GM19238 (cell line): ENCODE measurements around the gene RNMT.
"Not testable (repeated sequence)": the region's sequence is repeated elsewhere in the genome, so short reads cannot be mapped to it uniquely, and the experiment has no call there.

Experiments used
- DNase-seq: peaks from one replicate; pipeline ENCODE4 v3.0.0; 2011; ENCODE audit warnings: low spot score; ENCODE audit not compliant: insufficient read length

Gene RNMT

DNA sequence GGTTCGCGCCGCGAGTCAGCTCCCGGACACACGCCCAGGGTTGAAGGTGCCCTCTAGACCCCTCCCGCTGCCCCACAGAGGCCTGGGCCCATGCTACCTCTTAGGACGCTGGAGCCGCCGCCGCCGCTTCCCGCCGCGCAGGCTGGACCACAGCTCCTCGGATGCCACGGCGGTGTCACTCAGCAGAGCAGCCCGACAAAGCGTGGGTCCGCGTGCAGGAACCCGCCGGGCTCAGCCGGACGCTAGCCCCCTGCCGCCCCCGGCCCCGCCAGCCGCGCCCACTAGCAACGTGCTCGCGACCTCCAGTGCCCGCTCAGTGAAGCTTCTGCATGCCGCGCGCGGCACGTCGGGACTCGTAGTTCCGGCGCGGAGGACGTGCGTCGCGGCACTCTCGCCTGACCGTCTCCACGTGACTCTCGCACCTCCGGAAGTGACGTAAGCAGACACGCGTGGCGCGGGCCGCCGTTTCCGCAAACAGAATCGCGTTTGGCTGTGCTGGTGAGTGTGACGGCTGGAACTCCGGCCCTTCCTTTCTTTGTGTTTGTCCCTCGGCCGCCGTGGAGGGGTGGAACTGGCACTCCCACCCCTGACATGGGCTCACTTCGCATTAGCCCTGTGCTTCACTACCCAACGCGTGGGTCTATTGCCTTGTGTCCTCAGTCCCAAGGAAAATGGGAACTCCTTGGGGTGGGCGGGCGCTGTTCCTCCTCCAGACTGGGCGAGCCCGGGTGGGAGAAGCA lies at the start of gene RNMT, which contains the start of gene FAM210A:
RNMT (plus strand) TSS at position 442 of the 740 bp plus-strand sequence. CDS start 4,845 bp downstream, outside the sequence.
FAM210A (minus strand) TSS at position 327 of the 740 bp plus-strand sequence. CDS start 44,481 bp downstream, outside the sequence.
- DNase-seq: peak; percentile 77

DNA sequence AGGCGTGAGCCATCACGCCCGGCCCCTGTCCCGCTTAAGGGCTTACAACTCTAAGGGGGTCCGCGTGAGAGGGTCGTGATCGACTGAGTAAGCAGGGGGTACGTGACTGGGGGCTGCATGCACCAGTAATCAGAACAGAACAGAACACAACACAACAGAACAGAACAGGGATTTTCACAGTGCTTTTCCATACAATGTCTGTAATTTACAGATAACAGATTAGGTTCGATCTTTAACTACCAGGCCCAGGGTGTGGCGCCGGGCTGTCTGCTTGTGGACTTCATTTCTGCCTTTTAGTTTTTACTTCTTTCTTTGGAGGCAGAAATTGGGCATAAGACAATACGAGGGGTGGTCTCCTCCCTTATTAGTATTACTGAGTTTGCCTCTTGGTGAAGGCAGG lies 49.1 kb upstream of the RNMT start:
- not testable (repeated sequence) for DNase-seq

DNA sequence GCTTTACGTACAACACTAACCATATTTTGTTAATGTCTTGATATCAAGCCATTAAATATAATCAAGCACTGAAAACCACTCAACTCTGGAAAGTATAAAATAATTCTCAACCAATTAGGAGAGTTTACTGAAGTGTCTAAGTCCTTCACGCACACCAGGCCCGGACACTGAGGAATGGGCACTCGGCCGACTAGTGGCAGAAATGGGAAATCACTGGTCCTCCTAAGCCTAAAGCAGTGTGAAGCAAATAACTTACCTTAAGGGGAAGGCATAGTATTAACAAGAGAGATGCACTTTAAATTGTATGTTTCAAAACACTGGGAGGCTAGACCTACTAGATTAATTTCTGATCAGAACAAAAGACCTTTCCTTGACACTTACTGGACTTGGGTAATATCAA lies 45.9 kb upstream of the RNMT start:
- DNase-seq: no peak

DNA sequence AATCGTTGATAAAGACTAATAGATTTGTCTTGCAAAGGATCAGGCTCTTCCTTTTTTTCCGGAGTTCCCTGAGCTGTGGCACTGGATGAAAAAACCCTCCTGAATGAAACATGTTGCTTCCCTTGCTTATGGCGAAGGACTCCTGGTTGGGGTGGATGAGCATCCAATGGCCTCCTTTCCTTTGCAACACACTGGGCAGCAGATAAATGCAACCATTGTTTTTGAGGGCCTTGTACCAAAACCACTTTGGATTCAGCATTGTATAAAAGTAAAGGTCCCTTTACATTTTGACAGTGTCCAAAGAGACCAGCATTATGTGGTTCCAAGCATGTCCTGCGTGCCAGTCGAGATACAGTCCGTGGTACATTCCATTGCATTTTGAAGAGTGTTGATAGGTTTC lies 44.8 kb upstream of the RNMT start:
- DNase-seq: no peak

DNA sequence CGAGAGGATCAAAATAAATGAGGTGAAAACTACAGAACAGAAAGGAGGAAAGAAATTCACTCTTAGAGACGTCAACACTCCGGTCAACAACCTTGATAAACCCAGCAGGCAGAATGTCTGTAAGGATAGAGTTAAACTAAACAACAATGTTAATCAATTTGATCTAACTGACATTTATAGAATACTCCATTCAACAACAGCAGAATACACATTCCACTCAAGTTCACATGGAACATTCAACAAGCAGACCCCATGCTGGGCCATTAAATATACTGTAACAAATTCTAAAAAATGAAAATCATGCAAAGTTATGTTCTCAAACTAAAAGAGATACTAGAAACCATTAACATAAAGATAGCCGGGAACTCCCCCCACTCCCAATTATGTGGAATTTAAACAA lies 41.9 kb upstream of the RNMT start:
- DNase-seq: no peak

DNA sequence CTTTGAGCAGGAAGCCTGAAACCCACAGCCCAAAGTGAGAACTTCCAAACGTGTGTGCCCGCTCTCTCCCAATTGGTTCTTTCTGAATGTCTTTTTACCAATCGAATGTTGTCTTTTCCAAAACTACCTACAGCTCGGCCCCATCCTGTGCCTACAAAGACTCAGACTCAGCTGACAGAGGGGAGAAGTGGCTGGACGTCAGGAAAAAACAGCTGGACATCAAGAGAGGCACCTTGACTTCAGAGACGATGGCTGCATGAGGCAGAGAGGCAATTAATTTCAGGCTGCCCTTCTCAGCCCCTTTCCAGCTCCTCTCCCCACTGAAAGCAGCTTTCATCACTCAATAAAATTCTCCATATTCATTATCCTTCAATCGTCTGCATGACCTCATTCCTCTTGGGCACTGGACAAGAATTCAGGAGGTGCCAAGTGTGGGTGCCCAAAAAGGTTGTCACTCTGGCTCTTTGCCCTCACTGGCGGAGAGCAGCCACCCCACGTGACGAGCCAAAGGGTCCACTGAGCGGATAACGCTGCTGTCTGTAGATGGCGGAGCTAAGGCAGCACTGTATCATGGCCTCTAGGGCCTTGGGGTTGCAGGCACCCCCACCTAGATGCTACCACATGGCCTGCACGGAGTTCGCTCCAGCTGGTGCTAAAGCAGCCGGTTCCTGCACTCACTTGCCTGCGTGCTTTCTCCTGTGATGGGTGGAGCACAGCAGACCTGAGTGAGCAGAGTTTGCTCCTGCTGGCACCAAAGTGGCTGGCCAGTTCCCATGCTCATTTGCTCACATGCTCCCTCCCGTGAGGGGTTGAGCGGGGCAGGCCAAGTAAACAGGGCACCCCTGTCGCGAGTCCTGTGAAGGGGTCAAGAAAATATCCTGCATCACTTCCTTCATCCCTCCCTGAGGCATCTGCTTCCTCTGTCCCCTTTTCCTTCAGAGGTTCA lies 38.0 kb upstream of the RNMT start:
- no peak for DNase-seq

DNA sequence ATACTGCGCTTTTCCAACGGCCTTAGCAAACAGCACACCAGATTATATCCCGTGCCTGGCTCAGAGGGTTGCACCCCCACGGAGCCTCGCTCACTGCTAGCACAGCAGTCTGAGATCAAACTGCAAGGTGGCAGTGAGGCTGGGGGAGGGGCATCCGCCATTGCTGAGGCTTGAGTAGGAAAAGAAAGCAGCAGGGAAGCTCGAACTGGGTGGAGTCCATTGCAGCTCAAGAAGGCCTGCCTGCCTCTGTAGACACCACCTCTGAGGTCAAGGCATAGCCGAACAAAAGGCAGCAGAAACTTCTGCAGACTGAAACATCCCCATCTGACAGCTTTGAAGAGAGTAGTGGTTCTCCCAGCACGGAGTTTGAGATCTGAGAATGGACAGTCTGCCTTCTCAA lies 36.4 kb upstream of the RNMT start:
- DNase-seq: not testable (repeated sequence)

DNA sequence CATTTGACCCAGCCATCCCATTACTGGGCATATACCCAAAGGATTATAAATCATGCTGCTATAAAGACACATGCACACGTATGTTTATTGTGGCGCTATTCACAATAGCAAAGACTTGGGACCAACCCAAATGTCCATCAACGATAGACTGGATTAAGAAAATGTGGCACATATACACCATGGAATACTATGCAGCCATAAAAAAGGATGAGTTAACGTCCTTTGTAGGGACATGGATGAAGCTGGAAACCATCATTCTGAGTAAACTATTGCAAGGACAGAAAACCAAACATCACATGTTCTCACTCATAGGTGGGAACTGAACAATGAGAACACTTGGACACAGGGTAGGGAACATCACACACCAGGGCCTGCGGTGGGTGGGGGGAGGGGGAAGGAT lies 31.1 kb upstream of the RNMT start:
- not testable (repeated sequence) for DNase-seq

DNA sequence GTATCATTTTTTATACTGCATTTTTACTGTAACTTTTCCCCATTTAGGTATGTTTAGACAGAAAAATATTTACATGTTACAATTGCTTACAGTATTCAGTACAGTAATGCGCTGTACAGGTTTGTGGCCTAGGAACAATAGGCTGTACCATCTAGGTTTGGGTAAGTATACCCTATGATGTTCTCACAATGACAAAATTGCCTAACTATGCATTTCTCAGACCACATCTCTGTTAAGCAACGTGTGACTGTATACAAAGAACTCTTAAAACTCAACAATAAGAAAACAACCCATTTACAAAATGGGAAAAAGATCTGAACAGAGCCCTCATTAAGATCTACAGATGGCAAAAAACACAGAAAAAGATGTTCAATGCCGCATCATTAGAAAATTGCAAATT lies 29.5 kb upstream of the RNMT start:
- DNase-seq: no peak

DNA sequence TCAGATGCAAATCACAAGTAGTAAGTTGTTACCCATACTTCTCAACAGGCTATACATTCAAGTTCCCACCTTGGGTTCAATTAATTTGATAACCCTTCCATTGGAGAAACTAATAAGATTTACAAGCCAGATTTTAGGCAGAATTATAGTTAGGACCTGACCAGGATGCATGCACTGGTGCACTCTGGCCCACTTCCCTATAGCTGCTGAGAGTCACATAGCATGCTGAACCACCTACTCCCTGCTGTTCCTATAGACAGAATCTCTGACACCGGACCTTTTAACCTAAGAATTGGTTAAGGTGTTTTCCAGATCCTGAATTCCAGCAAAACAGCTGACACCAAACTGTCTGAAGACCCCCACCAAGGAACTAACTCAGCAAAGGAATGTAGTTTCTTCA lies 26.3 kb upstream of the RNMT start:
- DNase-seq: no peak

DNA sequence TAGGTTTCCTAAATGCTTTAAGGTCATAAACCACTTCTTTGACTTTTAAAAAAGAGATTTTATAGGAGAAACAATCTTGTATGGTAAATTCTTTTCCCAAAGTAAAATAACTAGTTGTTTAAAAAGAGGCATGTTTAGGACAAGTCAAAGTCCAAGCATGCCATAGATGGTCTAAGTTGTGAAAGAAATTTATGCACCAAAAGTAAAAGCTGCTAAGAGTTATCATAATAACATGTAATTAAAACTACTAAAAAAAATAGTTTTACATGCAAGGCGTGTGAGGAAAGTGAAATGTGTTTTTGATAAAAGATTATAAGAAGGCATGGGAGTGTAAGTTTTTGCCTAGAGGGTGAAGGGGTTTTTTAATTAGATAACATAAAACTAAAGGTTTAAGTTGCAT lies 22.6 kb upstream of the RNMT start:
- no peak for DNase-seq

DNA sequence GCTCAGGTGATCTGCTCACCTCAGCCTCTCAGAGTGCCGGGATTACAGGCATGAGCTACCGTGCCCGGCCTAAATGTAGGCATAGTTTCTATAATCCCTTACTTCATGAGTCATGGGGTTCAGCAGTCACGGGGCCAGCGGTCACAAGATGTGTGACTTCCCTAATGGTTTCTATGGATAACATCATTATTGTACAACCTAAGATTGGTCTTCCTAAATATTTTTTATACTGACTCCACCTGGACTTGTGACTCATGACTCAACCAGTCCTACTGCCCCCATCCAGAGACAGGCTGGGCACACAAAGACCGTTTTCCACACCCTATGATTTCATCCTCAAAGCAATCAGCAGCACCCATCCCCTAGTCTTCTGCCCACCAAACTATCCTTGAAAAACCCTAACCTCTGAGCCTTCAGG lies 16.1 kb upstream of the RNMT start:
- DNase-seq: no peak

DNA sequence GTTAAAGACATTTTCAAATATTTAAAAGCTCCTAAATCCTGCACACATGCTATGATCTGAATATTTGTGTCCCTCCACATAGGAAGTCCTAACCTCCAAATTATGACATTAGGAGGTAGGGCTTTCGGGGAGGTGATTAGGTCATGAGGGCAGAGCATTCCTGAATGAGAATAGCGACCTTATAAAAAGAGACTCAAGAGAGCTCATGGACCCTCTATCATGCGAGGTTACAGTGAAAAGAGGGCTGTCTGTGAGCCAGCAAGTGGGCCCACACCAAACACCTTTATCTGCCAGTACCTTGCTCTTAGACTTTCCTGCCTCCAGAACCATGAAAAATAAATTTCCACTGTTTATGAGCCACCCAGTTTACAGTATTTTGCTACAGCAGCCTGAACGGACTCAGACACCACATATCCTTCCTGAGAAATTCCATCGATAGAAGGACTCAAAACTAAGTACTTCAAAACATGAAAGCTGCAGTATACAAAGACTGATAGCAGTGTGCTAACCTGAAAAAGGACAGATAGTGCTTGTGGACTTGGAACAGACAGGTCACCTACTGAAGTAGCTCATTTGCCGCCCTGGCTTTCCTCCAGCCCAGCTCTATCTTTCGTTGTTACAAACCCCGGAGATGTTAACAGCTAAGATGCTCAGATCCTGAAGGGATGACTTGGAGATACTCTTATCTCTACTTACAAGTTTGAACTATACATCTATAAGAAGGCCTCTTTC lies 13.9 kb upstream of the RNMT start:
- no peak for DNase-seq

DNA sequence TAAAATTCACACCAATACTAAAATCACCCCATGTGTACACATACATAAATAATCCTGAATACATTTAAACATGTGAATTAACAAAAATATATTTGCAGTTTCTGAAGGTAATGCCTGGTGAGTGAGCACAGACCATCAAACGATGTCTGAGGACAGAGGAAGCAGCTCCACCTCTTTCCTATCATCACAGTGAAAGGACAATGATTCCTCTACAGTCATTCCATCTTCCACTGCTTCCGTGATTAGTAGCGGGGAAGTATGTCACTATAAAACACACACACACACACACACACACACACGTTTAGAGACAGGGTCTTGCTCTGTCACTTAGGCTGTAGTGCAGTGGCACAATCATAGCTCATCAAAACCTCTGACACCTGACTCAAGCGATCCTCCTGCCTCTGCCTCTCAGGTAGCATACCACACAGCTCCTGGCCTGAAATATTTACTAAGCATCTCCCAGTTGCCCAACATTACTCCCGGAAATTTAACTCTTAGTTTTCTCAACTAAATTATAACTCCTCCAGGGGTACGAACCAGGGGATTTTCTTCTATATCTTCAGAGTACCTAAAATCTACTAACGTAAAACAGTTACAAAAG lies 12.9 kb upstream of the RNMT start:
- DNase-seq: no peak

DNA sequence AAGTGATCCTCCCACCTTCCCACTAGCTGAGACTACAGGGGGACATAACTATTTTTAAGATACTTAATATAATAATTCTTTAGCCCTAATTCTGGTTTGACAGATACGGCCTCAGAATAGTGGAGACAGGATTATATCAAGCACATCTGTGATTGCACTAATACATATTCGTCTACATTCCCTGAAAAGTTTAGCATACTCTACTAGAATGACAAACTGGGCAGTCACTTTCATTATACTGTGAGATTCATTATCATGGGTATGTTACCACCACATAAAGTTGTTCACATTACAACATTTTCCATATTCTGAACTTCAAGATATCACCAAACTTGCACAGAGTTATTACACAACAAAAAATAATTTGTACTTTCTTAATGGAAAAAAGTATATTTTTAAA lies 11.1 kb upstream of the RNMT start:
- DNase-seq: no peak

DNA sequence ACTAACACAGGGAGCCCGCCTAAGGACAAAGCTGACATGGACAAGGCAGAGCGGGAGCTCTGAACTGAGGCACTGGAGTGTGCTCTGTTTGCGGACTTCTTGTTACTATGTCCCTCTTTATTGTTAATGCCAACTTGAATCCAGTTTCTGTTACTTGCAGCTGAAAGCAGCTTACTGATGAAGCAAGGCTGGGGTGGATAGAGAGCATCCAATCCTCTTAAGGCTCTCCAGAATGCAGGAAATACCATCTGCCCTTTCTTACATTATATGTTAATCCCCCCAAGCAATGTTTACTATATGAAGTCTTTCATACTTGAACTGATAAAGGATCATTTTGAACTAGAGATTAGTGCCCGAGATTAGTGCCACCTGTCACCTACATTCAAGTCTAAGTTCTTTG lies 9.6 kb upstream of the RNMT start:
- DNase-seq: no peak

DNA sequence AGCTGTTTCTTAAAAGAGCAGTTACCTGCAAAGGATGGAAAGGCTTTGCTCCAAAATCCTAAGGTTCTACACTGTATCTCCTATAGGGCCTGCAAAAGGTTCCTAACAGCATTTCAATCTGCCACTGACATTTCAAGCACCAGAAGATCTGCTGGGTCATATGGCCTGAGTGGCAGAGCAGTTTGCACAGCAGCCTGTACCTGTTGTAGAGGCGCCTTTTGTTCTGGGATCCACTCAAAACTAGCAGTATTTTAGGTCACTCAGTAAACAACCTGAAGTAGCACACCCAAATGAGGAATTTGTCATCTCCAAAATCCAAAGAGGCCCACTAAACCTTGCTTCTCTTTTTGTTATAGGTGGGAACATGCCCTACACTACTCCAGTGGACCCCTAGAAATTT lies 6.3 kb upstream of the RNMT start:
- DNase-seq: no peak

DNA sequence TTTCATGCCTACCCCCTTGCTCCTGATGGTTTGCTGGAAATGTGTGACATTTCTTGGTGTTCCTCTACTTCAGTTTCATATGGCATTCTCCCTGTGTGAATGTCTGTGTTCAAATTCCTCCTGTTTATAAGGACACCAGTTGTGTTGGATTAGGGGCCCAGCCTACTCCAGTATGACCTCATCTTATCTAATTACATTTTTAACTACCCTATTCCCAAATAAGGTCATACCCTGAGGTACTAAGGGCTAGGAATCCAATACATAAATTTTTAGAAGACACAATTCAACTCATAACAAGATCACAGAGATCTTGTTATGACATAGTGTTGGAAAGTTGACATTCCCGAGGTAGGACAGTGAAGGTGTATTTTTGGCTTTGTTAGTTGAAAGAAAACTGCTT lies 5.6 kb upstream of the RNMT start:
- no peak for DNase-seq

DNA sequence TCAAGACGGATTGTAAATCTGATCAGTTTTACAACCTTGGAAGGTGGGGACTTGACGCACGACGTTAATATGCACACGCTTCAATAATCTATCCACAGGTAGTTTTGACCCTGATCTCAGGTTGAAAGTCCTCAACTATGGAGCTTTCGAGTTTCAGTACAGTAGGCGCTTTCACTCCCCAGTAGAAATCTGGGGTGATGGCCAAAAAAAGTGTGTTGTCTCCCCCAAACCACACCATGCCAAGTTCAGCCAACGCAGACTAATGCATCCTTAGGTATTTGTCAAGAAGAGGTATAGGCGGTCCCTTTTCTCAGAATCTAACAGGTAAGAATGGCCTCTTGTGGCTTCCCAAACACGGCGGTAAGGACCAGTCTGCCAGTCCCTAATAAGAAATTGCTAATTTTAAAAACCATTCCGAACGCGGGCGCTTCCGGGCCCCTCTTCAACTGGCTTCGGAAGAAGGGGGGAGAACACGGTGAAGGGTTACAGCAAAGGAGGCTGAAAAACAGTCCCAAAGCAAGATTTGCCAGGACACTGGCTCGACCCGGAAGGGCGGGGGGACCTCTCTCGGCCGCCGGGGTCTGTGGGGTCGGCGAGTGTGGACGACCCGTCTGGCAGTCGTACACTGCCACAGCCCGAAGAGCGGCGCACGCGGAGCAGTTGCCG lies 774 bp upstream of the RNMT start:
- peak; percentile 19 for DNase-seq

DNA sequence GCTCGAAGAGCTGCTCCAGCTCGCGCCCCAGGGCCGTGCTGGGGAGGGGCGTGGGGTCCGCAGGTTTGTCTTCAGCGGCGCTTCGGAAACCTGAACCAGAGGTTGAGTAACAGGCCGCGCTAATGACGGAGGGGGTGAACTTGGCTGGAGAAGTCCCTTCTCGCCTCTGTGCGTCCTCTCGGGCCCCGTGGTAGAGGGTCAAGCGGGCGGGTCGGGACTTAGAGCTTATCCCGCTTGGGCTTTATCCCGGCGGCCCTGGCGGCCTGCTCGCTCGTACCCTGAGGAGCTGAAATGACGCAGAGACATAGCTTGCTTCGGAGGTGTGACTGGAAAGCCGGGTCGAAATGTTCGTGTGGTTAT lies 479 bp downstream of the RNMT start:
- no peak for DNase-seq

DNA sequence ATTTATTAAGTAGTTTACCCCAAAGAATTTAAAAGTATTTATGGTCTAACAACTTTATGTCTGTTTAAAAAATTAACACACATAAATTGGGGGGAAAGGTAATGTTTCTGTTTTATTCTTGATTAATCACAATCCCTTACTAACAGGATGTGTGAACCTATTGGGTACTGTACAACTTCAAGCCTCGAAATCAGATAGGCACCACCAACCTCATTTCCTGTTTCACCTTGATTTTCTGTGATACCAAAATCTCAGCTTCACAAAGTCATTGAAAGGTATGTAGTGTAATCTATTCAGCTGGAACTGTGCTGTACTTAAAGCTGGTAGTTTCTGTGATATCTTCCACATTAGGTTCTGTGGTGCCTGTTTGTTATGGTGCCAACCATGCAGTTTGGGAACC lies 4.0 kb downstream of the RNMT start:
- no peak for DNase-seq
